ENCODE results near the gene SORCS1.

SORCS1 gene

DNA sequence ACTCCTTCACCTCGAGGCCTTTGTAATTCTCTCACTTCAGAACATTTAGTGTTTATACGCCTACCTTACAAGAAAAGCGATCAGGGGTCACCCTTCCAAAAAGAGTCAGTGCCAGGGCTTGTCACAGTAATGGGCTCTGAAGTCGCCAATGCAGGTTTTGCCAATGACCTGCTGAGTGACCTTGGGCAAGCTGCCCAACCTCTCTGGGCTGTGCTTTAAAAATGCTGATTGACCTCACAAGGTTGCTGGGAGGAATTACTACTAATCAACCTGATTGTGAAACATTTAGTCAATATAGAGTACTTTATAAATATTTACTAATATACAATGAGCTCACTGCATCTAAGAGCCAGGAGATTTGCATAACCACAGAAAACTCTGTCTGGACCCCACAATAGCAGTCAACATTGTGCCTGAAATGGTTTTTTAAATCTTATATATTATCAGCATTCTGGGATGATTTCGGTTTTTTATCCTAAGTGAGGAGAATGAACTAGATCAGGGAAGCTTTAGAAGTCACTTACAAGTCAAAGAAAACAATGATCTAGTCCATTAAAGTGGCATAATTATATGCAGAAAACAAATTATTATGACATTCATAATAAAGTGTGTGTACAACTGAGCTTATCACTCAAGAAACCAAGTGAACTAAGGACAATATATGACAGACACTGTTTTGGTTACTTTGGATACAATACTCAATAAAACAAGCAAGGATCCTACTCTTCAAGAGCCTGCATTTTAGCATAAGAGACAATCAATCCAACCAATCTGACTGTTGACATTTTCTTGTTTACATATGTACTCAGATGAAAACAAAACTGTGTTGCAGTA, 290.5 kb downstream of the SORCS1 start:
- DNase-seq = no peak

- no peak for DNase-seq
Measured at GRCh38 chr10:106872176-106872575, 292.3 kb downstream of the SORCS1 start.

GRCh38 chr10:106866244-106866845, 298.2 kb downstream of the SORCS1 start:
- DNase-seq = no peak

- DNase-seq = no peak
Measured at GRCh38 chr10:106864031-106864430, 300.5 kb downstream of the SORCS1 start.

DNA sequence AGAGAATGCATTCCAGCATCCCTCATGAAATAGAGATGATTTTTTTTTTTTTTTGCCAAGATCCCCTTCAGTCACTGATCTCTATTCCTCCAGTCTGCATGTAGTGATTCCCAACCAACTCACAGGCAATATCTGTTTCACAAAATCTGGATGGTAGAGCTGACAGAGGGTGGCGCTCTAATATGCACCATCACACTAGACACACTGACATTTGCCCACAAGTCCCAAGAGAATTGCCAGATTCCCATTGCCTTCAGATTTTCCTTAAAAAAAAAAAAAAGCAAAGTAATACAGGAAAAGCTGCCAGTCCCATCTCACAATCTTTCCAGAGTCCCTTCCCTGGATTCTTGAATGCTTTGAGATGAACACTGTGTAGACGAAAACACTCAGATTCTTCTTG, 301.0 kb downstream of the SORCS1 start:
- no peak for DNase-seq

DNA sequence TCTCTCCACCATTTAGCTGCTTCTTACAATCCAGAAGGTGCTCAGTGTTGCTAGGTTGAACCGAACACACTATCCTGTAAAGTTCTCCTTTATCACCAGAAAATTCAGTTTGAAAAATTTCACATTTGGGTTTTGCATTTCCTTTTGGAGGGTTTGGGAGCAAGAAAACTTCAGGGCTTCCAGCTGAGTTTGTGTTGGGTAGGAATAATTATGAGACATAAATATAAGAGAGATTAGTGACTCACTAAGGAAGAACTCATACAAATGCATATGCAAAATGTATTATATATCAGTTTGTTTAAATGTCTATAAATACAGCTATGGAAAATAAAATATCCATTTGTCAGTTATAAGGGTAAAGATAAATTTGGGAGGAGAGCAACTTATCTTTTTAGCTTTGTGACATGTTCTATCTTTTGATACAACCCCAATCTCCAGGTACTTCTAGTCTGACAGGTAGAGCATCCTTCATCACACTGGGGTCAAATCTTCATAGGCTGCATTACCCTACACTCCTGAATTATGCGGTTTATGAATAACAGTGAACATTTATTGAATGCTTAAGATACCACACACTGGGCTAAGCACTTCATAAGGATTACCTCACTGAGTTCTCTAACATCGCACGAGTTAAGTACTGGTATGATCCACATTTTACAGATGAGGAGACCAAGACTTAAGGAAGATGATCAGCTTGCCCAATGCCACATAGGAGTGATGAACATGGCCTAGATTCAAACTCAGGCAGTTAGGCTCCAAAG, 304.4 kb downstream of the SORCS1 start:
- no peak for DNase-seq

DNA sequence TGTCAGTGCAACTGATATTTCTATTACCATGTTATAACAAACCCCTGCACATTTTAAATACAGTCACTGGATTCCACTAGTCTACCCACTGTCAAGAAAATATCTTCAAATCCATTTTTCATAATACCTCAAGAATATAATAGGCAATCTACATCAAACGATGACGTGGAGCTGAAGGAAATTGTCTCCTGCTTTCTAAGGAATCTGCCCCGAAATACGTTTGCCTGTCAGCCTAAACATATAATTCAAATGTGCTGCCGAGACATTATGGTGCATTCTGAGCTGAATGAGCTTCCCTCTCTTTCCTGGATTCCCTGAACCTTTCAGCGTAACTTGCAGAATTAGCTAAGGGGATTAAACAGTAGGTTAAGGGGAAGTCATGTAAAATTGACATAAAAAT, 306.8 kb downstream of the SORCS1 start:
- no peak for DNase-seq

DNA sequence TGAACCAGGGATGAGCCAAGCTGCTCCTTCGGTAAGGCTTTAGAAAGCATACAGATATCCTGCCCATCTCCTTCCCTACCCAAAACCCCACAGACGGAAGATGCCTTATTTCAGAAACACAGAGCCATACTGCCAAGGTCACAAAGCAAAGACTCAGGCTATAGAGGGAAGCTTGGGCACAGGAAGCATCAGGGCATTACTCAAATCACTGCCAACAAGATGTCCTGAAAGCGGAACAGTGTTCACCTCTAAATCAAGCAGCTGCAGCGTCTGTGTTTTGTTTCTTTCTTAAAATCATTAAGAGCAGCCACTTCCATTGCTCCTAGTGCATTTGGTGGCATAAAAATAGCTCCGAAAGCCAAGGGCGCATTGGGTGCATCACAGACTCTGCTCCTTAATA, 307.3 kb downstream of the SORCS1 start:
- DNase-seq = no peak

- DNase-seq = no peak
Measured at GRCh38 chr10:106836933-106837663, 327.4 kb downstream of the SORCS1 start.

DNA sequence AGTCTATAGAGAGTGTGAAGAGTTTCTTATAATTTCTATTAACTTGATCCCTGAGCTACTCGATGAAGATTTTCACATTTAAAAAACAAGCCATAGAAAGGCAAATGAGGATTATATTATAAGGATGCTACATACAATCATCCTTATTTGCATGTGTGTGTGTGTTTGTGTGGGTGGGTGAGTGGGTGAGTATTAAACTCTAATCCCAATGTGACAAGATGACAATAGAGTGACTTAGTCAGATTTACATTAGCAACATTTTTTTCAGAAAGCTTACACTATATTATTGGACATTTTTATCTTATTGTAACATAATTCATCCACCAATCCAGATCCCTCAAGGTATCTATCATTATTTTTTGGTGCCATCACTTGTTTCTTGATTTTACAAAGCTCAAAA, 331.7 kb downstream of the SORCS1 start:
- no peak for DNase-seq

- DNase-seq = no peak
Measured at GRCh38 chr10:106830471-106830870, 334.0 kb downstream of the SORCS1 start.

DNA sequence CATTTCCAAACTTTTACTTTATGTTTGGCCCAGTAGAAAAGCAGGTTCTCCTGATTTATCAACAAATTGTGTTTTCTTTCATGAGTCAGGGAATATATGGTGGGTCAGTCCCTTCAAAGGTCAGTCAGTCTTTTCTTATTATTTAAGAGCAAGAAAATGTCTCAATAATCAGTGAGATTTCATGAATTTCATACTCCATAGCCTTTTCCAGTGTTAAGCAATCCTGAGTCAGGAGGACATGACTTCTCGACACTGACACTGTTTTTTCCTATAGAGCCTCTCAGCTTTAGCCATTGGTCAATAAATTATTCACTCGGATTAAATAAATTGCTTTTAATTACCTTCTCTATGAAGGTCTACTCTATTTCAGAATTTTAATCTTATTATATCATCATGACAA, 334.5 kb downstream of the SORCS1 start:
- no peak for DNase-seq

- DNase-seq = no peak
Measured at GRCh38 chr10:106826716-106827115, 337.8 kb downstream of the SORCS1 start.

DNA sequence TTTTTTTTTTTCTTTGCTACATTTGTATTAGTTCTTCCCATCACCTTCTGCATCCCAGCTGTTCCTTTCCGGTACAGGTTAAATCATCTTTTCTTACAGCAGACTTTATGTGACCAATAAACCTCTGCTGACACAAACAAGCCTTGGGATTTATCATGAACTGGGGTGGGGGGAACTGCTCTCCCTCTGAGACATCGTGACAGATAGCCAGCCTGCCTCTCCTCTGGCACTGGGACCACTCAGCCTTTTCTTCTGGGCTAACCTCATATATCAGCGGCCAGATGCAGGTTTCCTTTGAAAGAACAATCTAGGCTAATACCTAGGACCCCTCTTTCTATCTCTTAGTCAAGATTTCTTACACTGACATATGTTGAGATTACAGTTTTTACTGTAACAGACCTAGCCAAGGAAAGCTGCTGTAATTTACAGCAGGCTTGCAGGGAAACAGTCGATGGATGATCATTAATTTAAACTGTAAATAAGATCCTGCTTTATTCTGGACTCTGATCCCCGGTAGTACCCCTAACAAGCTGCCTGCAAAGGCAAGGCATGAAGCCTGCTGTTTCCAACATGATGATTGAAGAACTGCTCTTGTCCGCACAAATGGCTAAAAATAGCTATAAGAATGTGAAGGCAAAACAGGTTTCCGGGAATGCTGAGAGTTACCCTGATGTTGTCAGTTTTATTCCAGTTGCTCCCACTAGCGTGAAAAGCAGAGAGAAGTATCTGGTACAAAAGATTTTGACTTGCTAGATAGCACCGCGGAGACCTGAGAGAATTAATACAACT, 338.7 kb downstream of the SORCS1 start:
- DNase-seq = no peak

DNA sequence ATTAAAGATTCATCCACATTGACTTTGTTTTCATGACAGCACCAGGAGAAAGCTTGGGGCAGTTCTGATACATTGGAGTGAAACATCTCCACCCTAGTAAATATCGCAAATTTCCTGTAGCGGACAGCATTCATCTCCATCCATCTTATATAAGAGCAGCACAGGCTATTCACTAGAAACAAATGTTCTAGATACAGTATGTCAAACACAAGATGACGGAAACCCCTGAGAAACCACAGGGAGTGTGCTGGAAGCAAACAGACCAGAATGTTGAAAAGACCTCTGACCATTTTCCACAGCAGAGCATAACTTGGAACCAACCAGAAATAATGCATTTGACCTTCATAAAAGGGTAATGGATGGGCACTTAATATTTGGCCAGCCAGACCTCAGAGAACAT, 343.9 kb downstream of the SORCS1 start:
- DNase-seq = no peak

- DNase-seq = no peak
Measured at GRCh38 chr10:106819490-106819889, 345.0 kb downstream of the SORCS1 start.

- DNase-seq = no peak
Measured at GRCh38 chr10:106816318-106817085, 348.0 kb downstream of the SORCS1 start.

DNA sequence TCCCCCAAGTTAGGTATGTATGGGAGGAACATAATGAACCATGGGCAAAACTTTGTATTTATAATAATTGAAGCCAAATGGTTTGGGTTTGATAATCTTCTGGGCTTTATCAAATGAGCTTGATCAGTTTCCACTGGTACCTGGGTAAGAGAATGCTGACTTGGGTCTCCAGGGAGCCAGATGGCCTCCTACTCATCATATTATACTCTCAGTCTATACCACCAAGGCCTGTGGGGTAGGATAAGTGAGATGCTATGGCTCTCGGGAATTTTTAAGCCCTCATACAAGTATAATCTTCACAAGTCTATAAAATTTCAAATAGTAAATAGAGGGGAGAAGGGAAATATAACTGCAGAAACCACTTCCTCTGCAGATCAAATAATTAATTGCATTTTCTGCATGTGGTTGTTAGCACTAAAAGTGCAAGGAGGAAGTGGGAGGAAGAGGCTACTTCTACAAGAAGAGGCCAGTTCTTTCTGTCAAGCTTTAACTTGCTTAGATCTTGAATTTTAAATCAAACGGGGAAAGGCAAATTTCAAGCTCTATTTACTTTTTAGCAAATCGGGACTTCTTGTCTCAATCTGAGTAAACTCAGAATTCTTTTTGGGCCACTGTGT, 349.0 kb downstream of the SORCS1 start:
- DNase-seq = no peak

DNA sequence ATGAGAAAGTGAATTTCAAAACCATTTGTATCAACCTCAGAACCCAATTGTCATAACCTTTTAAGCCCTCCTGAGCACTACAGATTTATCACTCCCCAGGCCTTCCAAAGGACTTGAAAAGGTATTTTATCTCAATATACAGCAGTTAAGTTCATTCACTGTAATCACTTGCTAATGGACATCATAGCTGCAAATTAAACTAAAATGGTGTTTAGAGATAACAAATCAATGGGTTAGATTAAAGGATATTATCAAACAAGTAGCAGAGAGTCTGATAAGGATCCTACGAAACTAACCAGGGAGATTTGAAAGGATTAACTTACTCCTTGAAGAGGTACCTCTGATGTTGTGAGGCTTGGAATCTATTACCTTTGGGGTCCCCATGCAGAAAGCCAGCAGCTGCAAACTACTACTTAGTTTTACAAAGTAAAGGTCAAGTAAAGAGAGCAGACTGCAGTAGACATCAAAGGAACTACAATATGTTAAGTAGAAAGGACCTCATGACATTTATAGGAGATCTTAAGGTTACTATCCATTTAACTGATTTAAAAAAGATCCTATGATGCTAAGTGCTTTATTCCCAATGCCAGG, 359.4 kb downstream of the SORCS1 start:
- no peak for DNase-seq

GRCh38 chr10:106802949-106803348, 361.6 kb downstream of the SORCS1 start:
- no peak for DNase-seq

DNA sequence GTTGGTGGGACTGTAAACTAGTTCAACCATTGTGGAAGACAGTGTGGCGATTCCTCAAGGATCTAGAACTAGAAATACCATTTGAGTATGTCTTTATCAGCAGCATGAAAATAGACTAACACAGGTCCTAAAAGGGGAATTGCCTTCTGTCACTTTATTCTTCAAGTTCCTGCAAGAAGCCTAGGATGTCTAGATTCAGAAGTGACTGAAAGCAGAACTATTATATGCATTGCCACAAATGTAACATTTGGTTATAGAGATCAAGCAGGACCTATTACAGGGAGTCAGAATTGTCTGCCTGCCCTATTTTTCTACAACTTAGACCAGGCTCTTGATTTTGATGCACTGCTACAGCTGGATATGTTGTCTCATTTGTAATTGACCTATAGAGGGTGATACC, 364.7 kb downstream of the SORCS1 start:
- DNase-seq = no peak
